A549 (cell line): ENCODE data around the gene B3GNT8.

Source experiments
- CHD2 ChIP-seq: fragments of 150-350 bp; IDR thresholded peaks from 2 replicates; pipeline ENCODE4 v1.6.1; 2014; ENCODE audit warnings: low read length; ENCODE audit not compliant: partially characterized antibody
- EP300 ChIP-seq, 2 experiments: fragments of >200 bp; sonication (Bioruptor Twin); formaldehyde crosslinking; IDR thresholded peaks; 2 replicates in 1 of 2; 3 replicates in 1 of 2; pipeline ENCODE4 v1.6.1; 2016 to 2017
- FOSB ChIP-seq: fragments of 250-450 bp; sonication (Bioruptor Pico); IDR thresholded peaks from 2 replicates; pipeline ENCODE4 v1.5.0; 2020; ENCODE audit warnings: mild to moderate bottlenecking, moderate library complexity
- RNF2 ChIP-seq: fragments of 200-600 bp; sonication (generic); IDR thresholded peaks from 2 replicates; pipeline ENCODE4 v1.6.1; 2016; ENCODE audit warnings: low read depth, mild to moderate bottlenecking, antibody characterized with exemption, moderate library complexity, borderline replicate concordance
- TF ChIP-seq, protein P1 (sequence below): IDR thresholded peaks from 2 replicates; pipeline ENCODE4 v1.6.1; 2012; ENCODE audit warnings: low read depth, borderline replicate concordance
- TF ChIP-seq, protein P2 (sequence below): fragments of >200 bp; sonication (Bioruptor Twin); formaldehyde crosslinking; IDR thresholded peaks from 3 replicates; pipeline ENCODE4 v1.5.1; 2016
- TF ChIP-seq, protein P3 (sequence below): IDR thresholded peaks from 2 replicates; pipeline ENCODE4 v1.6.1; 2012
- TF ChIP-seq, protein P4 (sequence below): fragments of 200-600 bp; sonication (generic); IDR thresholded peaks from 2 replicates; pipeline ENCODE4 v1.6.1; 2016; ENCODE audit warnings: antibody characterized with exemption, mild to moderate bottlenecking, moderate library complexity

DNA sequence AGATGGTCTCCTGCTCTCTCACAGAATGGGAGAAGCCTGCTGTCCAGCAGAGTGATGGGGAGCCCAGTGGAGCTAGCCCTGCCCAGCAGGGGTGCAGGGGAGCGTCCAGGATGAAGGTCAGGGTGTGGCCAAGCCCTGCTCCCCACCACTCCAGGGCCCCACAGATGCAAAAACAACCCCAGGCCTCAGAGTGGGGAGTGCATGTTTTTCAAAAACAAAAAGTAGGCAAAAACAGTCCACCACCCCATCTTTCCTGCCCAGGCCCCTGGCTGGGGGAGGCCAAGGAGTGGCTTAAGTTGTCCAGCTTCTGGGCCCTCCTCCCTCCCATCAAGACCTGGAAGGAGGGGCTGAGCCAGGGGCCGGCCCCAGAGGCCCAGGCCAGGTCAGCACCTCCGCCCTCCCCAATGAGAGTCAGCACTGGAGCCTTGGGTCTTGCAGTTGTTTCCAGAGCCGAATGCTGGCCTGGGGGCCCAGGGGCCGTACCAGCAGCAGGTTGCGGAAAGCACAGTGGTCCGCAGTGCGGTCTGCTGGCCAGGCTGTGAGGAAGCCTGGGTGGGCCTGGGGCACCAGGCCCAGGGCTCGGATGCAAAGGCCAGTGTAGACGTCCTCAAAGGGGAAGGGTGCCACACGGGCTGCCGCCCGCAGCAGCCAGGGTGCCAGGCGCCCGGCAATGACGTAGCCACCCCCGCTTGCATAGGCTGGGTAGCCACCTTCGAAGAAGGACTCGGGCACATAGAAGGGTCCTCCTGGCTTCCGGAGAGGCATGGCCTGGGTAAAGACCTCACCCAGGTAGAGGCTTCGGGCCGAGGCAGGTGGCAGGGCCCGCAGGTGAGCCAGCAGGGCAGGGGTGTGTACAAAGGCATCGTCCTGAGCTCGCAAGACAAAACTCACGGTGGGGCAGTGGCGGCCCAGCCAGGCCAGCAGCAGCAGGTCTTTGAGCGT, 1.7 kb downstream of the B3GNT8 start:
- no peak for TF ChIP-seq FOSB (CRISPR knock-in tag)
- no peak for TF ChIP-seq RNF2
- TF ChIP-seq, protein P1, sequence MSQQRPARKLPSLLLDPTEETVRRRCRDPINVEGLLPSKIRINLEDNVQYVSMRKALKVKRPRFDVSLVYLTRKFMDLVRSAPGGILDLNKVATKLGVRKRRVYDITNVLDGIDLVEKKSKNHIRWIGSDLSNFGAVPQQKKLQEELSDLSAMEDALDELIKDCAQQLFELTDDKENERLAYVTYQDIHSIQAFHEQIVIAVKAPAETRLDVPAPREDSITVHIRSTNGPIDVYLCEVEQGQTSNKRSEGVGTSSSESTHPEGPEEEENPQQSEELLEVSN = no peak
- TF ChIP-seq, protein P2, sequence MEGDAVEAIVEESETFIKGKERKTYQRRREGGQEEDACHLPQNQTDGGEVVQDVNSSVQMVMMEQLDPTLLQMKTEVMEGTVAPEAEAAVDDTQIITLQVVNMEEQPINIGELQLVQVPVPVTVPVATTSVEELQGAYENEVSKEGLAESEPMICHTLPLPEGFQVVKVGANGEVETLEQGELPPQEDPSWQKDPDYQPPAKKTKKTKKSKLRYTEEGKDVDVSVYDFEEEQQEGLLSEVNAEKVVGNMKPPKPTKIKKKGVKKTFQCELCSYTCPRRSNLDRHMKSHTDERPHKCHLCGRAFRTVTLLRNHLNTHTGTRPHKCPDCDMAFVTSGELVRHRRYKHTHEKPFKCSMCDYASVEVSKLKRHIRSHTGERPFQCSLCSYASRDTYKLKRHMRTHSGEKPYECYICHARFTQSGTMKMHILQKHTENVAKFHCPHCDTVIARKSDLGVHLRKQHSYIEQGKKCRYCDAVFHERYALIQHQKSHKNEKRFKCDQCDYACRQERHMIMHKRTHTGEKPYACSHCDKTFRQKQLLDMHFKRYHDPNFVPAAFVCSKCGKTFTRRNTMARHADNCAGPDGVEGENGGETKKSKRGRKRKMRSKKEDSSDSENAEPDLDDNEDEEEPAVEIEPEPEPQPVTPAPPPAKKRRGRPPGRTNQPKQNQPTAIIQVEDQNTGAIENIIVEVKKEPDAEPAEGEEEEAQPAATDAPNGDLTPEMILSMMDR = no peak
- no peak for TF ChIP-seq CHD2
- TF ChIP-seq EP300 (IDR thresholded peaks at IDR 0.05) = no peak
- TF ChIP-seq, protein P3, sequence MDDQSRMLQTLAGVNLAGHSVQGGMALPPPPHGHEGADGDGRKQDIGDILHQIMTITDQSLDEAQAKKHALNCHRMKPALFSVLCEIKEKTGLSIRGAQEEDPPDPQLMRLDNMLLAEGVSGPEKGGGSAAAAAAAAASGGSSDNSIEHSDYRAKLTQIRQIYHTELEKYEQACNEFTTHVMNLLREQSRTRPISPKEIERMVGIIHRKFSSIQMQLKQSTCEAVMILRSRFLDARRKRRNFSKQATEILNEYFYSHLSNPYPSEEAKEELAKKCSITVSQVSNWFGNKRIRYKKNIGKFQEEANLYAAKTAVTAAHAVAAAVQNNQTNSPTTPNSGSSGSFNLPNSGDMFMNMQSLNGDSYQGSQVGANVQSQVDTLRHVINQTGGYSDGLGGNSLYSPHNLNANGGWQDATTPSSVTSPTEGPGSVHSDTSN = no peak
- TF ChIP-seq, protein P4, sequence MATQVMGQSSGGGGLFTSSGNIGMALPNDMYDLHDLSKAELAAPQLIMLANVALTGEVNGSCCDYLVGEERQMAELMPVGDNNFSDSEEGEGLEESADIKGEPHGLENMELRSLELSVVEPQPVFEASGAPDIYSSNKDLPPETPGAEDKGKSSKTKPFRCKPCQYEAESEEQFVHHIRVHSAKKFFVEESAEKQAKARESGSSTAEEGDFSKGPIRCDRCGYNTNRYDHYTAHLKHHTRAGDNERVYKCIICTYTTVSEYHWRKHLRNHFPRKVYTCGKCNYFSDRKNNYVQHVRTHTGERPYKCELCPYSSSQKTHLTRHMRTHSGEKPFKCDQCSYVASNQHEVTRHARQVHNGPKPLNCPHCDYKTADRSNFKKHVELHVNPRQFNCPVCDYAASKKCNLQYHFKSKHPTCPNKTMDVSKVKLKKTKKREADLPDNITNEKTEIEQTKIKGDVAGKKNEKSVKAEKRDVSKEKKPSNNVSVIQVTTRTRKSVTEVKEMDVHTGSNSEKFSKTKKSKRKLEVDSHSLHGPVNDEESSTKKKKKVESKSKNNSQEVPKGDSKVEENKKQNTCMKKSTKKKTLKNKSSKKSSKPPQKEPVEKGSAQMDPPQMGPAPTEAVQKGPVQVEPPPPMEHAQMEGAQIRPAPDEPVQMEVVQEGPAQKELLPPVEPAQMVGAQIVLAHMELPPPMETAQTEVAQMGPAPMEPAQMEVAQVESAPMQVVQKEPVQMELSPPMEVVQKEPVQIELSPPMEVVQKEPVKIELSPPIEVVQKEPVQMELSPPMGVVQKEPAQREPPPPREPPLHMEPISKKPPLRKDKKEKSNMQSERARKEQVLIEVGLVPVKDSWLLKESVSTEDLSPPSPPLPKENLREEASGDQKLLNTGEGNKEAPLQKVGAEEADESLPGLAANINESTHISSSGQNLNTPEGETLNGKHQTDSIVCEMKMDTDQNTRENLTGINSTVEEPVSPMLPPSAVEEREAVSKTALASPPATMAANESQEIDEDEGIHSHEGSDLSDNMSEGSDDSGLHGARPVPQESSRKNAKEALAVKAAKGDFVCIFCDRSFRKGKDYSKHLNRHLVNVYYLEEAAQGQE = no peak
